NCI-H1436 treated with DMSO at 0.1 percent for 48 hours (cell line): ENCODE results near the gene TMEM235.

ENCODE experiments used
- DNase-seq: peaks from one replicate; lab custom pipeline; 2025; lab: John Stamatoyannopoulos, UW

Gene TMEM235

DNA sequence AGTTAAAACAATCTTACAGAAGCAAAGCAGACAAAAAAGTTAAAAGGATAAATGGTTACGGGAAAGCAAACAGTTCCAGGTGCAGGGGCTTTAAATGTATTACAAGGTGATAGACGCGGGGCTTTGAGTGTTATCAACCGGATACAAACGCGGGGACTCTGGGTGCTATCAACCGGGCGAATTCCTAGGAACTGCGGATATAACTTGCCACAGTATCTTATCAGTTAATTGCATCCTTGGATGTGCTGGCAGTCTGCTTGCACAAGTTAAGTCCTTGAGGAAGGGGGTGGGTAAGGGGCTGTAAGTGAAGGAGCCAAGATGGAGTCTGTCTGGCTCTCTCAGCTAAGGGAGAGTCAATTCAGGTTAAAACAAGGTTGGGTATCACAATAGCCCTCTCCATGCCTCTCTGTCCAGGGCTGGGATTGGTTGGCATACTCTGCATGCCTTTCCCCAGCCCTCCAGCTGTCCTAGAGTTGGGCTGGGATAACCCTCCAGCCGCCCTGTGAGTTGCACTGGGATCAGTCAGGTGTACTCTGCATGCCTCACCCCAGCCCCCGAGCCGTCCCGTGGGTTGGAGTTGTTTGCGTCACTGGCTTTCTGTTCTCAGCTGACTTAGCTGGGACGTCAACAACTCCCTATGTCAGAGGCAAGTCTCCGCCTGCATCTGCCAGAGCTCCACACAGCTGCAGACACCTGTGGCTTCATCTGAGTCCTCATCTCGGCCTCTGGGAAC lies 40.9 kb downstream of the TMEM235 start:
- DNase-seq: no peak

DNA sequence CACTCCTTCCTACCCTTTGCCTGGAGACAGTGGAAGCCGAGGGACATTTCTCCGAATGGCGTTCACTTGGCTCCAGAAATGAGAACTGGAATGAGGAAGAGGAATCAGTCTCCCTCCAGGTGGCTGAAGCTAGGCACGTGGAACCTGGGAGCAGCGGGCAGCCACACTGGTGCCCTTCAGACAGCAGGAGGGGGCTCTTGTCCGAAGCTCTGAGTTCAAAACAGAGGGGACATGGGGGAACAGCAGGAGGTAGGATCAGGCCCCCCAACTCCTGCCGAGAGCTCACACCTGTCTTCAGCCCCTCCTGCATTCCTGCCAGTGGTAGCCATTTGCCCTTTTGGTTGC lies 41.5 kb downstream of the TMEM235 start:
- DNase-seq: no peak

DNA sequence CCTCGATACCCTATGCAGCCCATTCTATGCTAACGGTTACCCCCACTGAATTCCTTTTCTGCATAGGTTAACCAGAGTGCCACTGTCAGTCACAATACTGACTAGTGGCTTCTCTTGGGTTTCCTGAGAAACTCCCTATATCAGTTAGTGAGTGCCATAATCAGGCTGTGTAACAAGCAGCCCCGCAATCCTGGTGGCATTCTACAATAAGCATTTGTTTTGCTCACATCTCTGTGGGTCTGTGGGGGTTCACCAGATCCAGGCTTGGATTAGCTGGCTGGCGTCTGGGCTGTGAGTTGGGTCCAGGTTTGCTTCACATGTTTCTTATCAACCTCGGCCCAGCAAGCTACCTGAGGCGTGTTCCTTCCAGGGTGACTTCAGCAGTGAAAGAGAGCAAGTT lies 42.4 kb downstream of the TMEM235 start:
- DNase-seq: no peak

DNA sequence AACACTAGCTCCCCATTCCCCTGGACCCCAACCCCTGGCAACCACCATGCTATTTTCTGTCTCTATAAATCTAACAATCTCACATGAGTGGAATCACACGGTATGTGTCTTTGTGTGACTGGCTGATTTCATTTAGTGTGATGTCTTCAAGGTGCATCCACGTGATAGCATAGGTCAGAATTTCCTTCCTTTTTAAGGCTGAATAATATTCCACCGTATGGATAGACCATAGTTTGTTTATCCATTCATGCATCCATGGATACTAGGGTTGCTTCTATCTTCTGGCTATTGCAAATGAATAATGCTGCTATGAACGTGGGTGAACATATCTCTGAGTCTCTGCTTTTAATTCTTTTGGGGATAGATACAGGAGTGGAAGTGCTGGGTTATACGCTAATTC lies 43.9 kb downstream of the TMEM235 start:
- no peak for DNase-seq

DNA sequence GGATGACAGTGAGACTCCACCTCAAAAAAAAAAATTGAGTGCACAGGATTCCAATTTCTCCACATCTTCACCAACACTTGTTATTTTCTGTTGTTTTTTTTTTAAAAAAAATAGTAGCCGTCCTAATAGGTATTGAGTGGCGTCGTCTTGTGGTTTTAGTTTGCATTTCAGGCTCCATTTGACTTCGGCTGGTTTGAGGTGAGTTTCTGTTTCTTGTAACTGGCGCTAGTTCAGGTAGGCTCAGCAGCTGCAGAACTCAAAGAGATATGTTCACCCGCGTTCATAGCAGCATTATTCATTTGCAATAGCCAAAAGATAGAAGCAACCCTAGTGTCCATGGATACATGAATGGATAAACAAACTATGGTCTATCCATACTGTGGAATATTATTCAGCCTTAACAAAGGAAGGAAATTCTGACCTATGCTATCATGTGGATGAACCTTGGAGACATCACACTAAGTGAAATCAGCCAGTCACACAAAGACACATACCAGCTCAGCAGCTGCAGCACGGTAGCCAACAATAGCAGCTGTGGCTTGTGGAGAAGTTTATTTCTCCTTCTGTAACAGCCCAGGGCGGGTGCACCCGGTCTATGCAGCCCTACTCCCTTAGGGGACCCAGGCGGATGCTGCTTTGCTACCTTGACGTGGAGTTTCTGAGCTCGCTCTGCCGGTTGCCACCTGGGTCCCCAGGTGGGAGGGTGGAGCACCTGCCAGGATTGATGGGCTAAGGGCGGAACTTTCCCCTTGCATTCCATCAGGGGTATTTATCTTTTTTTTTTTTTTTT lies 44.9 kb downstream of the TMEM235 start:
- no peak for DNase-seq

DNA sequence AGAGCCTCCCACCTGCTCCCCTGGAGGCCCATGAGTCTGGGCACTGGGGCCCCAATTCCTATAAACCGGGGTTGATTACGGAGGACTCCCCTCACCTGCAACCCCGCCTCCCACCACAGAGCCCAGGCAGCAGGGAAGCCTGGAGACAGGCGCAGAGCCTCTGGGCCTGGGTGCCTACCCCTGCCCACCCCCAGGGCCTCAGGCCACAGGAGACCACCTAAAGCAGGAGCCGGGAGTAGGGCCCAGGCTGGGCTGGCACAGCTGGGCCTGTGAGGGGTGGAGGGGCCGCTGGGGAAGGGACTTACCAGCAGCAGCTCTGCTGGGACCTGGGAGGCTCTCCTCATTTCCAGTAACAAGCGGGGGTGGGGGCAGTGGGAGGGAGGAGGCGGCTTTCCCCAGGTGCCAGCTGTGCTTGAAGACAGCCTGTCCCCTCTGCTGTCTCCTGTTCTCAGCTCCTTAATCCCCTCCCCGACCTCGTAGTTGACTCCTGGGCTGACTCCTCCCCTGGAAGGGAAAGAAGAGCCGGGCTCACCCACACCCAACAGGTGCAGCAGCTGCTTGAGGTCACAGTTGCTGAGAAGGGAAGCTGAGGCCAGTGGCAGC lies 46.8 kb downstream of the TMEM235 start:
- DNase-seq: no peak

DNA sequence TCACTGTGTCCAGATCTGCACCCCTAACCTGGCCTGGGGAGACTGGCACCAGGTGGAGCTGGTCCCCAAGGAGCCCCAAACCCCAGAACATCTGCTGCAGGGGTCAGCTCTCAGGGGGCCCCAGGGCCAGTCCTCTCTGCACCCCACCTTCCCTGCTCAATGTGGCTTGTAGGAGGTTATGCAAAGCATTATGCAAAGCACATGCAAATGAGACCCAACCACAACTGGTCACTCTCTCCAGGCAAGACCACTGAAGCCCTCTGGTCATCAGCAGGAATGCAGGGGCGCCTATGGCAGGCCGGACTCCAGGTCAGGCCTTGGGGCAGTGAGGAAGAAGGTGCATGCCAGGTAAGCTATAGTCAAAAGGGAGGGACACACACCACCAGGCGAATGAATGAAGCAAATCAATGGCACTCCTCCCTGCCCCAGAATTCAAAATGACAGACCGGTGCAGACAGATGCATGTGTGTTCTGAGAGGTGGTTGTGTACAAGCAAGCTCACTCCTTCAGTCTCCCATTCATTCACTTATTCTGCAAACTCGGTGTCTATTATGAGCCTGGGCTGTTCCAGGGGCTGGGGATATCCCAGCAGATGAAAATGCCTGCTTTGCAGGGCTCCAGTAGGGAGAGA lies 48.0 kb downstream of the TMEM235 start:
- no peak for DNase-seq

DNA sequence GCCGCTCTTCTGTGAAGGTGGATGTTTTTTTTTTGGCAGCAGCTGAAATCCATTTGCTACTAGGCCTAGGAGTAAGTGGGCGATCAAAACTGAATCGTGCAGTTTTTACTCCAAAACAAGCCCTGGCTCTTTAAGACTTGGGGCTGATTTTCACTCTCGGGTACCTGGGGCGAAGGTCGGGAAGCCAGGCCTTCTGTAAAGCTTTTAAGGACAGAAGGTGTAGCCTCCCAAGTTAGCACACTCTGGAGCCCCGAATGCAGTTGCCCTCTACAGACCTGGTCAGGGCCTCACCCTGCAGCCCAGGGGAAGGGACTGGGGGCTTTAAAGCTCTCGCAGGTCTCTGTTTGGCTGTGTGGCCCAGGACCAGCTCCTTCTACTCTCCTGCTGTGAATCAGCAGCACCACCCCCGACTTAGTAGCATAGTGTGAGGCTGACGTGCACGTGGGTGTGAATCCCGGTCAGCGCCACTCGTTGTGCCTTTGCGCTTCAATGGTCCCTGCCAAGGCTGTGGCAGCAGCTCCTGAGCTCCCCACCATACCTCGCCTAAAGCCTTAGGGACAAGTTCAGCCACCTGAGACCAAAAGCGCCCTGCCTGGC lies 49.9 kb downstream of the TMEM235 start:
- no peak for DNase-seq

DNA sequence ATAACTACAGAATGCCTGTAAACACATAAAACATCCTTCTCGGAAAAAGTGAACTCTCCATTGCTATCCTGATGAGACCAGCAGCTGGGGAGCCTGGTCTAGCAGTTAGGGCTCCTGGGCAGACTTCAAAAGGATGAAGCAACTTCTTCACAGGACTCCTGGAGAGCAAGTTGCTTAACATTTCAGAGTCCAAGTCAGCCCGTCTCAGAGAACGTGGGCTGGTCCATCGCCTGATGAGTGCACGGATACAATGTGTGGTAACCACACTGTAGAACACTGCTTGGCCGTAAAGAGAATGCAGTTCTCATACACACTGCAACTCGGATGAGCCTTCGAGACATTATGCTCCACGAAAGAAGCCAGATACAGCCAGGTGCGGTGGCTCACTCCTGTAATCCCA lies 52.7 kb downstream of the TMEM235 start:
- DNase-seq: no peak

DNA sequence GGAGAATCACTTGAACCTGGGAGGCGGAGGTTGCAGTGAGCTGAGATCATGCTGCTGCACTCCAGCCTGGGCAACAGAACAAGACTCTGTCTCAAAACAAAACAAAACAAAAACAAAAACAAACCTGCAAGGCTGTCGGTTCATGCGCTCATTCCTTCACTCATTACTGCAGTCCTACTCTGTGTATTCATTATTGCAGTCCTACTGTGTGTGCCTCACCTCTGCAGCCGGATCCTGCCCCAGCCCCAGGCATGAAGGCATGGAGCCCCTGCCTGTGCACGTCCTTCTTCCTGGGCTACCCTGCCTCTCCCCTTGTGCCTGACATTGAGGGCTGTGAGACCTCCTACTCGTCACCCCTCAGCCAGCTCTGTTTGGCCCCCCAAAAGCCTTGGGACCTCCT lies 57.6 kb downstream of the TMEM235 start:
- no peak for DNase-seq

DNA sequence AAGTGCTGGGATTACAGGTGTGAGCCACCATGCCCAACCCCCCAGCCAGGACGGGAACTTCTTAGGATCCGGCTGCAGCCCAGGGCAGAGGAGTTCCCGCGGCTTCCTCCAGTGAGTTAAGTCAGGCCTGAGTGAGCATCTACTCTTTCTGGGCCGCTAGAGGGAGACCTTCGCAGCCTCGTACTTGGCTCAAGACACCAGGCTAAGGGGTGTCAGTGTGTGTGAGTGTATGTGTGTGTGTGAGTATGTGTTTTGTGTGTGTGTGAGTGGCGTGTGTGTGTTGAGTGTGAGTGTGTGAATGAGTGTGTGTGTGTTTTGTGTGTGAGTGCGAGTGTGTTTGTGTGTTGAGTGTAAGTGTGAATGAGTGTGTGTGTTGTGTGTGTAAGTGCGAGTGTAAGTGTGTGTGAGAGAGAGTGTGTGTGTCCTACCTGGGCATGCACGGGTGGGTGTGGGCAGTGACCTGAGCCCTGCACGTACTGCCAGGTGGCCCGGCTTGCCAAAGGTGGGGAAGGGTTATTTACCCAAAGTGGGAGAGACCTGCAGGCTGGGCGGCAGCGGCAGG lies 58.5 kb downstream of the TMEM235 start:
- DNase-seq: peak; percentile 55
